ENCODE data around the gene MED8. TPM values are rescaled to one million over a fixed set of nuclear protein-coding genes. Genes with fewer than 3 reads are reported as not detected.

The MED8 gene
- total and polyA plus RNA-seq, 2 of the 13 experiments (the other 11 are each of a cell fraction or from before 2014, with no cell fraction given) = 16.9 to 77.4 TPM

GRCh38 chr1:43381612-43382011 is 8.0 kb downstream of the MED8 start:
- in situ Hi-C loops (cut with HindIII; ENCODE audit: extremely low pct_ligation_motif_present, low pct_unique_long_range_greater_than_20kb) = no loop called here
- CTCF ChIA-PET (ENCODE audit: low intra/inter-chr PET ratio, low total read pairs) = no interaction called here
- no peak for TF ChIP-seq ARID2 (CRISPR knock-in tag; IDR thresholded peaks at IDR 0.05; ENCODE audit: borderline replicate concordance)
- peak; percentile 52 for TF ChIP-seq RBM22 (optimal IDR thresholded peaks at IDR 0.05; ENCODE audit: low read length)

GRCh38 chr1:43379476-43379875 is 10.1 kb downstream of the MED8 start:
- Histone ChIP-seq H2AFZ (ENCODE audit: low read length) (no peak overlapping the region), H3K4me1 (ENCODE audit: insufficient read depth, low read length) (peaks cover 15% of the 10 kb centered on the region), H3K27ac (ENCODE audit: extremely low read length, insufficient read depth, low read length) (no peak overlapping the region), H3K4me2 (ENCODE audit: low read depth, low read length) (no peak overlapping the region), H3K9me3 (ENCODE audit: low read length) (no peaks in the 10 kb centered on the region), H3K27me3 (ENCODE audit: control insufficient read depth in 1 of 2, insufficient read depth in 2 of 2, low read length in 2 of 2) (no peaks in the 10 kb centered on the region), H3K9ac (ENCODE audit: insufficient read depth, low read depth, low read length) (no peak overlapping the region), H3K36me3 (replicated peaks in 1 of 2; ENCODE audit: control insufficient read depth in 1 of 2, insufficient read depth in 2 of 2, low read length in 2 of 2) (peaks cover 10 to 20% of the 10 kb centered on the region in 2 experiments; a peak in 4 of 5 replicates), H3K79me2 (ENCODE audit: insufficient read depth, low read length) (no peaks in the 10 kb centered on the region), H3K4me3 (replicated peaks in 1 of 3; ENCODE audit: insufficient read depth in 1 of 3, low read depth in 2 of 3, low read length in 3 of 3) (no peak overlapping the region), H4K20me1 (ENCODE audit: insufficient read depth, low read length) (no peaks in the 10 kb centered on the region)
- DNase-seq (ENCODE audit: low spot score) (no peak), FAIRE-seq (no peak), ATAC-seq (no peak)
- ChIA-PET POLR2A (no interaction called here), CTCF (ENCODE audit: low intra/inter-chr PET ratio, low total read pairs) (no interaction called here)
- in situ Hi-C loops (cut with HindIII; ENCODE audit: extremely low pct_ligation_motif_present, low pct_unique_long_range_greater_than_20kb) = no loop called here
- BruUV-seq (replicated peaks) = no TSS peak
- WGBS (ENCODE audit: low lambda C conversion rate) = 100% methylated on average over 1 of the region's 1 CpG
- intact Hi-C loops (cut with micrococcal nuclease; ENCODE audit: unreplicated experiment) = no loop called here
- TF ChIP-seq ZNF407 (CRISPR knock-in tag; IDR thresholded peaks at IDR 0.05; ENCODE audit: not compliant biosample characterization) = no peak
- TF ChIP-seq ZNF564 (CRISPR knock-in tag; IDR thresholded peaks at IDR 0.05) = no peak
- no peak for TF ChIP-seq EEA1 (CRISPR knock-in tag; IDR thresholded peaks at IDR 0.05; ENCODE audit: borderline replicate concordance)
- no peak for TF ChIP-seq ZNF580 (CRISPR knock-in tag; IDR thresholded peaks at IDR 0.05; ENCODE audit: borderline replicate concordance, low read depth)
- no peak for TF ChIP-seq PPARG (CRISPR knock-in tag; conservative IDR thresholded peaks at IDR 0.05)
- TF ChIP-seq ZFYVE20 (CRISPR knock-in tag; IDR thresholded peaks at IDR 0.05; ENCODE audit: borderline replicate concordance, low read depth) = no peak
- TF ChIP-seq MBD4 (IDR thresholded peaks at IDR 0.05; ENCODE audit: borderline replicate concordance, low read length) = no peak
- TF ChIP-seq STAT5B (CRISPR knock-in tag; IDR thresholded peaks at IDR 0.05) = no peak

More at GRCh38 chr1:43381612-43382011, 8.0 kb downstream of the MED8 start:
- no peaks in the 10 kb centered on the region for H3K79me2 ChIP-seq (ENCODE audit: insufficient read depth, low read length)
- H3K27ac ChIP-seq (ENCODE audit: extremely low read length, insufficient read depth, low read length) = no peak overlapping the region
- no peak for FAIRE-seq
- no TSS peak for BruUV-seq (replicated peaks)
- peaks cover 16 to 42% of the 10 kb centered on the region in 2 experiments for H3K36me3 ChIP-seq (replicated peaks in 1 of 2; ENCODE audit: control insufficient read depth in 1 of 2, insufficient read depth in 2 of 2, low read length in 2 of 2)
- no peaks in the 10 kb centered on the region for H3K27me3 ChIP-seq (ENCODE audit: control insufficient read depth in 1 of 2, insufficient read depth in 2 of 2, low read length in 2 of 2)
- no peak overlapping the region for H3K4me3 ChIP-seq (replicated peaks in 1 of 3; ENCODE audit: insufficient read depth in 1 of 3, low read depth in 2 of 3, low read length in 3 of 3)
- WGBS (ENCODE audit: low lambda C conversion rate) = 89% methylated on average over 3 of the region's 3 CpGs
- H3K9me3 ChIP-seq (ENCODE audit: low read length) = no peaks in the 10 kb centered on the region
- H4K20me1 ChIP-seq (ENCODE audit: insufficient read depth, low read length) = no peaks in the 10 kb centered on the region
- intact Hi-C loops (cut with micrococcal nuclease; ENCODE audit: unreplicated experiment) = no loop called here
- no peak overlapping the region for H3K9ac ChIP-seq (ENCODE audit: insufficient read depth, low read depth, low read length)
- peaks cover 15% of the 10 kb centered on the region for H3K4me1 ChIP-seq (ENCODE audit: insufficient read depth, low read length)
- H2AFZ ChIP-seq (ENCODE audit: low read length) = no peak overlapping the region
- DNase-seq (ENCODE audit: low spot score) = no peak
- no peak for ATAC-seq
- POLR2A ChIA-PET = interaction anchor here (1.2 to 2.4 kb wide), 2 partner anchors 8 to 13 kb away, joined by 3 to 7 read pairs; partner anchors contain the start of gene ELOVL1
- 0 out of 2 replicates have a peak overlapping the region, but pooled peaks have one; percentile 6 for H3K4me2 ChIP-seq (ENCODE audit: low read depth, low read length)

Data from HepG2 (cell line).